Astrocyte (in vitro differentiated cells and primary cell): ENCODE measurements around the gene SLC9A9. TPM values are rescaled to one million over a fixed set of nuclear protein-coding genes. Genes with fewer than 3 reads are reported as not detected.

Source experiments
- DNase-seq: peaks from one replicate; pipeline ENCODE4 v3.0.0-alpha.2; 2010; ENCODE audit warnings: low read depth
- FAIRE-seq: peaks from 2 replicates; lab custom pipeline; 2011; peaks lifted over from hg19 to GRCh38; lab: Jason Lieb, UNC
- H2AFZ ChIP-seq: 2 replicates; pipeline ENCODE4 v1.6.0; 2012; ENCODE audit warnings: low read depth, low read length, inconsistent platforms
- H3K27ac ChIP-seq: 2 replicates; pipeline ENCODE4 v1.5.1; 2011; ENCODE audit warnings: low read depth, low read length, inconsistent platforms
- H3K27me3 ChIP-seq: 2 replicates; pipeline ENCODE4 v1.6.0; 2011; ENCODE audit warnings: low read length, inconsistent platforms; ENCODE audit not compliant: insufficient read depth
- H3K36me3 ChIP-seq: 2 replicates; pipeline ENCODE4 v1.5.1; 2011; ENCODE audit warnings: low read length, inconsistent platforms; ENCODE audit not compliant: insufficient read depth
- H3K4me1 ChIP-seq: 2 replicates; pipeline ENCODE4 v1.5.1; 2011; ENCODE audit warnings: low read length, inconsistent platforms; ENCODE audit not compliant: insufficient read depth
- H3K4me2 ChIP-seq: 2 replicates; pipeline ENCODE4 v1.6.0; 2012; ENCODE audit warnings: low read length, inconsistent platforms
- H3K4me3 ChIP-seq: 2 replicates; pipeline ENCODE4 v1.5.1; 2011; ENCODE audit warnings: low read depth, mild to moderate bottlenecking, low read length, inconsistent platforms; ENCODE audit not compliant: insufficient read depth
- H3K79me2 ChIP-seq: 2 replicates; pipeline ENCODE4 v1.6.0; 2012; ENCODE audit warnings: mild to moderate bottlenecking, low read length, inconsistent platforms; ENCODE audit not compliant: insufficient read depth
- H3K9ac ChIP-seq: 2 replicates; pipeline ENCODE4 v1.6.0; 2012; ENCODE audit warnings: mild to moderate bottlenecking, low read length, inconsistent platforms
- H3K9me3 ChIP-seq: 2 replicates; pipeline ENCODE4 v1.5.1; 2012; ENCODE audit warnings: low read depth, mild to moderate bottlenecking, low read length, inconsistent platforms; ENCODE audit not compliant: insufficient read depth
- H4K20me1 ChIP-seq: 2 replicates; pipeline ENCODE4 v1.6.0; 2012; ENCODE audit warnings: low read length, inconsistent platforms; ENCODE audit not compliant: insufficient read depth
- H3K27ac Mint-ChIP-seq: one replicate; pipeline ENCODE4 v1.8.0; 2021; ENCODE audit warnings: mild to moderate bottlenecking, mixed read lengths; ENCODE audit not compliant: unreplicated experiment
- H3K27me3 Mint-ChIP-seq: one replicate; pipeline ENCODE4 v1.8.0; 2021; ENCODE audit warnings: low read depth, mixed read lengths; ENCODE audit not compliant: unreplicated experiment
- H3K36me3 Mint-ChIP-seq: one replicate; pipeline ENCODE4 v1.8.0; 2021; ENCODE audit warnings: low read depth, mixed read lengths; ENCODE audit not compliant: unreplicated experiment
- H3K4me1 Mint-ChIP-seq: one replicate; pipeline ENCODE4 v1.8.0; 2021; ENCODE audit warnings: low read depth, mixed read lengths; ENCODE audit not compliant: unreplicated experiment
- H3K4me3 Mint-ChIP-seq: one replicate; pipeline ENCODE4 v1.8.0; 2021; ENCODE audit warnings: mild to moderate bottlenecking, moderate library complexity, mixed read lengths; ENCODE audit not compliant: unreplicated experiment
- H3K9me3 Mint-ChIP-seq: one replicate; pipeline ENCODE4 v1.8.0; 2021; ENCODE audit warnings: mild to moderate bottlenecking, mixed read lengths; ENCODE audit not compliant: unreplicated experiment
- EZH2 ChIP-seq: IDR thresholded peaks from 2 replicates; pipeline ENCODE4 v1.6.1; 2012; ENCODE audit warnings: mild to moderate bottlenecking, low read length, inconsistent platforms; ENCODE audit not compliant: insufficient read depth
- total RNA-seq: library from RNA; stranded (reverse); gene quantifications from 2 replicates; pipeline ENCODE4 v1.2.1, GENCODE V29; 2021
- TF ChIP-seq, protein P1 (sequence below): IDR thresholded peaks from 2 replicates; pipeline ENCODE4 v1.5.1; 2011; ENCODE audit warnings: low read depth, mild to moderate bottlenecking, inconsistent platforms, low read length, moderate library complexity; ENCODE audit not compliant: insufficient read depth

SLC9A9 gene
- total RNA-seq, 1 donor from 2014 or later: 1.5 TPM

DNA sequence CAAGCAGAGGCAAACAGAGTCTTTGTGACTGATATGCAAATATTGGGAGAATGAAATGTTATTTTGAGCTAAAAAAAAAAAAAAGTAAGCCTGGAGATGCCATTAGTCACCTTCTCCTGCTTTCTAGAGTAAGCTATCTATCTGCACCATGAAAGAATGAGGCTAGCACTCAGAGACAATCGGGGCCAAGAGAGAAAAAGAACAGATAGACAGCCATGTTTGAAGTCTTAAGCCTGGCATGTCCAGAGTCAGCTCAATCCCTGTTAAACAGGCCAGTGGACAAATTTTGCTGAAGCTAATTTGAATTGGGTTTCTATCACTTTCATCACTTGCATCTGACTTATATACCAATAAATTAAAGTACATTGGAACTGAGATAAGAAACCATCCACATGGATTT is 204.4 kb downstream of the SLC9A9 start:
- H2AFZ ChIP-seq: peak overlapping the region; percentile 39
- no peaks in the 10 kb centered on the region for H3K9me3 ChIP-seq
- H4K20me1 ChIP-seq: no peaks in the 10 kb centered on the region
- FAIRE-seq (no peak), DNase-seq (no peak)
- no peaks in the 10 kb centered on the region for H3K36me3 ChIP-seq
- H3K36me3 Mint-ChIP-seq: no peaks in the 10 kb centered on the region
- H3K27me3 ChIP-seq: no peaks in the 10 kb centered on the region
- H3K4me3 ChIP-seq: no peak overlapping the region
- H3K27me3 Mint-ChIP-seq: no peaks in the 10 kb centered on the region
- H3K27ac Mint-ChIP-seq: no peak overlapping the region
- H3K4me3 Mint-ChIP-seq: no peak overlapping the region
- H3K4me1 ChIP-seq: no peaks in the 10 kb centered on the region
- H3K4me2 ChIP-seq: peak overlapping the region; percentile 67
- peaks cover 10% of the 10 kb centered on the region for H3K4me1 Mint-ChIP-seq
- no peak overlapping the region for H3K9ac ChIP-seq
- TF ChIP-seq, protein P1, sequence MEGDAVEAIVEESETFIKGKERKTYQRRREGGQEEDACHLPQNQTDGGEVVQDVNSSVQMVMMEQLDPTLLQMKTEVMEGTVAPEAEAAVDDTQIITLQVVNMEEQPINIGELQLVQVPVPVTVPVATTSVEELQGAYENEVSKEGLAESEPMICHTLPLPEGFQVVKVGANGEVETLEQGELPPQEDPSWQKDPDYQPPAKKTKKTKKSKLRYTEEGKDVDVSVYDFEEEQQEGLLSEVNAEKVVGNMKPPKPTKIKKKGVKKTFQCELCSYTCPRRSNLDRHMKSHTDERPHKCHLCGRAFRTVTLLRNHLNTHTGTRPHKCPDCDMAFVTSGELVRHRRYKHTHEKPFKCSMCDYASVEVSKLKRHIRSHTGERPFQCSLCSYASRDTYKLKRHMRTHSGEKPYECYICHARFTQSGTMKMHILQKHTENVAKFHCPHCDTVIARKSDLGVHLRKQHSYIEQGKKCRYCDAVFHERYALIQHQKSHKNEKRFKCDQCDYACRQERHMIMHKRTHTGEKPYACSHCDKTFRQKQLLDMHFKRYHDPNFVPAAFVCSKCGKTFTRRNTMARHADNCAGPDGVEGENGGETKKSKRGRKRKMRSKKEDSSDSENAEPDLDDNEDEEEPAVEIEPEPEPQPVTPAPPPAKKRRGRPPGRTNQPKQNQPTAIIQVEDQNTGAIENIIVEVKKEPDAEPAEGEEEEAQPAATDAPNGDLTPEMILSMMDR: no peak
- TF ChIP-seq EZH2: no peak
- H3K27ac ChIP-seq: no peak overlapping the region
- no peaks in the 10 kb centered on the region for H3K79me2 ChIP-seq
- H3K9me3 Mint-ChIP-seq: peaks cover 6% of the 10 kb centered on the region

DNA sequence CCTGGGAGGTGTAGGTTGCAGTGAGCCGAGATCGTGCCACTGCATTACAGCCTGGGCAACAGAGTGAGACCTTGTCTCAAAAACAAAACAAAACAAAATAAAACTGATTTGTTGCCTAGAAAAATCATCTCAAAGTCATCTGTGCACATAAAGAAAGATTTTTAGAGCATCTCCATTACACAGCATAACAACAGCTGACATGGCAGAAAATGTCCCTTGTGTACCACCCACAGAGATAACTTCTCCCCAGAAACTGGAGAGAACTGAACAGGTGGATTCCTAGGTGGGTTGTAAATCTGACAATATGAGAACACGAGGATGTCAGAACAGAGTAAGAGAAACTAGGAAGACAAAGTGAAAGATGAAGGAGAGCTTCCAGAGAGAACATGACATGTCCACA is 207.5 kb downstream of the SLC9A9 start:
- no peak overlapping the region for H3K27ac ChIP-seq
- no peaks in the 10 kb centered on the region for H3K36me3 Mint-ChIP-seq
- H3K4me3 Mint-ChIP-seq: no peak overlapping the region
- peaks cover 10% of the 10 kb centered on the region for H3K4me1 Mint-ChIP-seq
- H3K27me3 Mint-ChIP-seq: no peaks in the 10 kb centered on the region
- no peak for DNase-seq
- H3K9me3 Mint-ChIP-seq: peaks cover 14% of the 10 kb centered on the region
- peaks cover 5% of the 10 kb centered on the region for H3K9me3 ChIP-seq
- H3K27me3 ChIP-seq: no peaks in the 10 kb centered on the region
- H3K4me1 ChIP-seq: no peaks in the 10 kb centered on the region
- no peak overlapping the region for H3K9ac ChIP-seq
- TF ChIP-seq, protein P1: no peak
- no peak for TF ChIP-seq EZH2
- H3K79me2 ChIP-seq: no peaks in the 10 kb centered on the region
- no peak overlapping the region for H3K4me2 ChIP-seq
- FAIRE-seq: no peak
- H3K27ac Mint-ChIP-seq: no peak overlapping the region
- H4K20me1 ChIP-seq: no peaks in the 10 kb centered on the region
- H3K4me3 ChIP-seq: no peak overlapping the region
- H3K36me3 ChIP-seq: no peaks in the 10 kb centered on the region
- no peak overlapping the region for H2AFZ ChIP-seq

DNA sequence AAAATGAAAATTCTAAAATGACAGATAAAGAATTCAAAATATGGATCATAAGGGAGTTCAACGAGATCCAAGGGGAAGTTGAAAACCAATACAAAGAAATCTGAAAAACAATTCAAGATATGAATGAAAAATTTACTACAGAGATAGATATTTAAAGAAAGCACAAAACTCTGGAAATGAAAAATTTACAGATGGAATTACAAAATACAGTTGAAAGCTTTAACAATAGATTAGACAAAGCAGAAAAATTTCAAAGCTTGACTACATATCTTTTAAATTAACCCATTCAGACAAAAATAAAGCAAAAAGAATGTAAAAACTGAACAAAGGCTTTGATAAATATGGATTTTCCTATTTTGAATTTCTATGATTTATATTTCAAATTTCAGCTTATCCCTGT is 211.1 kb downstream of the SLC9A9 start:
- no peak overlapping the region for H3K27ac Mint-ChIP-seq
- H2AFZ ChIP-seq: no peak overlapping the region
- H3K4me3 ChIP-seq: no peak overlapping the region
- DNase-seq (no peak), FAIRE-seq (no peak)
- no peak overlapping the region for H3K4me2 ChIP-seq
- H3K9me3 Mint-ChIP-seq: peaks cover 16% of the 10 kb centered on the region
- H3K79me2 ChIP-seq: no peaks in the 10 kb centered on the region
- no peaks in the 10 kb centered on the region for H4K20me1 ChIP-seq
- no peaks in the 10 kb centered on the region for H3K27me3 Mint-ChIP-seq
- no peak overlapping the region for H3K27ac ChIP-seq
- H3K9me3 ChIP-seq: peaks cover 5% of the 10 kb centered on the region
- no peak for TF ChIP-seq EZH2
- TF ChIP-seq, protein P1: no peak
- H3K4me1 Mint-ChIP-seq: no peaks in the 10 kb centered on the region
- no peak overlapping the region for H3K4me3 Mint-ChIP-seq
- H3K36me3 ChIP-seq: no peaks in the 10 kb centered on the region
- no peak overlapping the region for H3K9ac ChIP-seq
- no peaks in the 10 kb centered on the region for H3K4me1 ChIP-seq
- no peaks in the 10 kb centered on the region for H3K27me3 ChIP-seq
- no peaks in the 10 kb centered on the region for H3K36me3 Mint-ChIP-seq
